HG02981 (cell line): ENCODE data around the gene MYO7A.

ENCODE experiments used
- ATAC-seq: cut with Tn5 transposase; IDR thresholded peaks from one replicate; pipeline ENCODE4 v1.9.1; 2021; ENCODE audit warnings: mild to moderate bottlenecking, moderate library complexity; ENCODE audit not compliant: unreplicated experiment

Gene MYO7A

DNA sequence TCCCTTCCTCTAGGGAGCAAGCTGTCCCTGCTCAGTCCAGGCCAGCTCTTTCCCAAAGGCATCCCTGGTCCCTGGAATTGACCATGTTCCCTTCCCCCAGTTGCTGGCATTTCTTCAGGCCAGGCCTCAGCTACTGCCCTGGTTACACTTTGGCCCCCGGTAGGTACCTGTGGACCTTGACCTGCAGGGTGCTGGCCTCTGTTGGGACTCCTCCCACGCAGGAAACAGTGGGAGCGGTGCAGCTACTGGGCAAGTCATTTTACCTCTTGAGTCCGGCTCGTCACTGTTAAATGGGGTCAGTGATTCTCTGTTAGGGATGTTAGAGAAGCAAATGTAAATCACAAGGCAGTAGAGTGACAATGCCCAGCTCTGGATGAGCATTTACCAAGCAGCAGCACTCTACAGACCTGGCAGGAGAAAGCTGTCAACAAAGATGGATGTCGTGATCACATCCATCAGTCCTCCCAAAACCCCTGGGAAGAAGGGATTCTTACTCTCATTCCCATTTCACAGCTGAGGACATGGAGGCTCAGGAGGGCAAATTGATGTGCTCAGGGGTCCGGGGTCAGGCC, 16.9 kb downstream of the MYO7A start:
- no peak for ATAC-seq

DNA sequence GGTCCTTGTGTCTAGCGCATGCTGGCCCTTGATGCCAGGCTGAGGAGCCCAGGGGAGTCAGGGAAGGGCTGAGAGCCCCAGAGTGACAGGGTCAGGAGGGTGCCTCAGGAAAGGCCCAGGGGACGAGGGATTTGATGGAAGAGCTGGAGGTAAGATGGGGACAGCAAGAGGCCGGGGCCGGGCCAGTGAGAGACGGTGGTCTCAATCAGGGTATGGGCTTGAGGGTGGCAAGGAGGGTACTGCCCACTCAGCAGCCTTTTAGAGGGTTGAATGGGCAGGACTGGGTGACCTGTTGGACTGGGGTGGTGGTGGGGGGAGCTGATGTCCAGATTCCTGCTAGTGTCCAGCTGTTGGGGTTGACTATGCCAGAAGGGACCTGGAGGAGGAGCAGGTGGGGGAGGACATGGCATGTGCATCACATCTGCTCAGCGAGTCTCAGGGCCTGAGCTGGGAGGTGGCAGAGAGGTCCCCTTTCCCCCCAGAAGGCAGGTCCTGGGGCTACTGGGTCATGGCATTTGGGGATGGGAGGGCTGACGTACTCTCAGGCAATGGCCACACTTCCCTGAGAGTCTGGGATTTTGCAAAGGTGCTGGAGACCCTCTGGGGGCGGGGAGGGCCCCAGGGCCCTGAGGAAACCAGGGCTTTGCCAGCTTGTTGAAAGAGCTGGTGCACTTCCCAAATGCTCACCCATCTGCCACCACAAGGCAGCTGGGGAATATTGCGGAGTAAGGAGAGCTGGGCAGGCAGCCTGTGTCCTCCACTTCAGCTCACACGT, 18.4 kb downstream of the MYO7A start:
- no peak for ATAC-seq

DNA sequence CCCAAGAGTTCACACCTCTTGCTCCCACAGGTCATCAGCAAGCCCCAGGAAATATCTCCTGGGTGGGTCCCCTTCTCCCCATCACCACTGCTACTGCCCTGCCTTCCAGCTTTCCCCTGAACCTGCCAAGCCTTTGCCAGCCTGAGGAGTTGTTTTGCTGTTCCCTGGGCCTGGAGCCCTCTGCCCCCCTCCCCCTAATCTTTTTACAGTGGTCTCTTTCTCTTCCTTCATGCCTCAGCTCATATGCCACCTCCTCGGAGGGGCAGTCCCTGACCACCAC, 18.9 kb downstream of the MYO7A start:
- ATAC-seq: no peak

DNA sequence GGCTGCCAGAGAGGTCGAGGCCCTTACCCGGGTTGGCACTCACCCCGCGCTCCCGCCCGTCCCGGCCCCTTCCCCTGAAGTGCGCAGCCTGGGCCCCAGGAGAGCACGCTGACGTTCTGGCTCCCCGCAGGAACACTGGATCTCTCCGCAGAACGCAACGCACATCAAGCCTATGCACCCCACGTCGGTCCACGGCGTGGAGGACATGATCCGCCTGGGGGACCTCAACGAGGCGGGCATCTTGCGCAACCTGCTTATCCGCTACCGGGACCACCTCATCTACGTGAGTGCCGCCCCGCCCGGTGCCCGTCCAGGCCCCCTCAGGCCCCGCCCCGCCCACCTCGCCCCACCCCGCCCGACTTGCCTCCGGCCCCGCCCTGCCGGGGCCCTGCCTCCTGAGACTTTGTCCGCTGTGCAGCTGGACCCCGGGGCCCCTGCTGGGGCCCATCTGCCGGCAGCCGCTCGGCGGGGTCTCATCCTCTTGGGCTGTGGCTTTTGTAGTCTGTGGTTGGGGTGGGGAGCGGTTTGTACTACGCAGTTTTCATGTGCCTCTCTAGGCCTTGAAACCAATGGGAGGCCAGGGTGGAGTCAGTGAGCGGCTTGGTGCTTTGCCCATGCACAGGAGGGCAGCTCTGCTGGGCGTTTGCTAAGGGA, 19.7 kb downstream of the MYO7A start:
- no peak for ATAC-seq

DNA sequence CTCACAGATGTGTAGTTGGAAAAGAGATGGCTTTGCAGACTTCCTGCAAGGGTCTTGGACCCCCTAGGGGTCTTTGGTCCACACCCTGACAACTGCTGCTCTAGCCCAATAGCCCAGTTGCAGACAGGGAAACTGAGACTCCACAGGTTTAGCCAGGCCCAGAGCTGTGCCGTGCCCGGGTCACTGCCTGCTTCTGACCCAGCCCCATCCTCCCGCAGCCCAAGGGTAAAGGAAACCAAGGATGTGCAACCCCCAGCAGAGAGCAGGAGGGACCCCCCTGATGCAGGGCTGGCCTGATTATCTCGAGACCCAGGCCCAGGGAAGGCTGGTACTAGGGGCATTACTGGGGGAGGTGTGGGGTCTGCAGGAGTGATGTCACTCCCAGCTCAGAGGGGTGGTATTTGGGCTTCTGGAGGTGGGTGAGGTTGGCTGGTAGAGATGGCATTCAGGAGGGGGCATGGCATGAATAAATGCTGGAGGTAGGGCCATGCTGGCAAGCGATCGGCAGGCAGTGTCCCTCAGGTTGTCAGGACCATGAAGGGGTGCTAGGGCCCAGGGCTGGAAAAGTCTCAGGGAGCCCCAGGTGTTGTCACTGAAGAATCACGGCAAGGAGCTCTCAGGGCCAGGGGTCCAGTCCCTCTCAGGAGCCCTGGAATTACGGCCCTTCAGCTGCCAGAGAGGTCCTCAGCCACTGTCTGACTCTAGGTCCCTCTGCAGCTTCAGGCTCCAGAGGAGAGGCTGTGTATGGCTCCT, 21.1 kb downstream of the MYO7A start:
- ATAC-seq: no peak

DNA sequence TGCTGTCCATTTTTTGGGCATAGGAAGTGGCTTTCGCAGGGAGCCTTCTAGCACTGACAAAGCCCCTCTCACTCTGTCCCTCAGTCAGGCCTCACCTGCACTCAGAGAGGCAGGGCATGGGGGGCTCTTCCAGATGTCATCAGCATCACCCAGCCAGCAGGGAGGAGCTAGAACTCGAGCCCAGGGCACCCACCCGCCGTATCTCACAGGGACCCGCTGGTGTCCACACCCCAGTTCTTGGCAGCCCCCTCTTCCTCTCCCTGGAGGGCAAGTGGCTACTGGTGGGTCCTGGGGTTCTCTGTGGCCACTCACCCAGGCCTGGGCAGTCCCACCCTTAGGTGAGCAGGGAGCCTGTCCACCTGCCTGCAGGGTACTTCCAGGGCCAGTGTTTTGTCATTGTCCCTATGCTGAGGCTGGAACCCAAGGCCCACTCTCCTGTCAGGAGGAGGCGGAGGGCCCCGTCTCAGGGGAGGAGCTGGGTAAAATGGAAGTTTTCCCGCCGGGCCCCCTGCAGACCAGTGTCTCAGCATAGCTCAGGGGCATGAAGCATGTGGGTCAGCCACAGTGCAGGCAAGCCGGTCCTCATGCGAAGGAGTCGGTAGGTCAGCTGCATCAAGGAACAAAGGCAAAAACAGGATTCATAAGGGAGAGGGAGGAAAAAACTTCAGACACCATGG, 21.8 kb downstream of the MYO7A start:
- no peak for ATAC-seq

DNA sequence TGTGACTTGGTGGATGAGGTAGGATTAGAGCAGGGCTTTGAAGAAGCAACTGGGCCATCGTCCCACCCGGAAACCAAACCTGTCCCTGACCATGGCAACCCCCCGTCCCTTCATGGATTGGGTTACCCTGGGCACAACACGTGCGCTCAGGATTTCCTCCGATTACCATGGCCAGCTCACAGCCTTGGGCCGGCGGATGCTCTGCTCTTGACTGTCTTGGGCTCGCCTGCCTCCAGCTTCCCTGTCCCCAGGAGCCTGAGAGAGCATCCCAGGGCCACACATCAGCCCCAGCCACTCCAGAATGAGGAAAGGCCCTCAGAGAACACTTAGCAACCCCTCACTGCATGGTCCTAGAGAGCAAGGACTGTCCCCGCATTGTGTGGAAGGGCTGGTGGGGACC, 22.8 kb downstream of the MYO7A start:
- ATAC-seq: no peak

DNA sequence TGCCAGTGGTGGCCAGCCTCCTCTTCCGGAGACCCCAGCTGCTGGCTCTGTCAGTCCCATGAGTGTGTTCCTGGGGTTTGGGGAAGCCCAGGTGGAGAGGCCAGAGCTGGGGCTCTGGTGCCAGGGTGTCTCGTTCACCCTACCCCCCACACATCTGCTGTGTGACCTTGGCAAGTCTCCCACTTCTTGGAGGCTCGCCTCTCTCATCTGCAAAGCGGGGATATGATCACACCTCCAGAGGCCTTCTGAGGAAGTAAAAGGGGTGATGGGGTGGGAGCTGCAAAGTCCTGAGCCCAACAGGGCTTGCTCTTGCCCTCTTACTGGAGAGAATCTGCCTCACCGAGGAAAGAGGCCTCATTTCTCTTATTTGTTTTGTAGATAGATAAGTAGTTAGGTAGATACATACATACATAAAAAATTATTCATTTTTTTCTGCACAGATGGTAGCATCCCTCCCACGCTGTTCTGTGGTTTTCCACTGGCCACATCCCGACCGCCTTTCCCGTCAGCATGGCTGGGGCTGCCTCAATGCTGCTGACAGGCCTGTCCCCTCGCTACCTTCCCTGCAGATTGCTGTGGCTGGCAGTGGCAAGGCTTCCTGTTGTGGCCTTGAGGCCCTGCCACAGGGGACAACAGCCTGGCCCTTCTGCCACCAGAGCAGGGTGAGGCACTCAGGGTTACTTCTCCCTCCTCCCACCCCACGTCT, 23.9 kb downstream of the MYO7A start:
- no peak for ATAC-seq

DNA sequence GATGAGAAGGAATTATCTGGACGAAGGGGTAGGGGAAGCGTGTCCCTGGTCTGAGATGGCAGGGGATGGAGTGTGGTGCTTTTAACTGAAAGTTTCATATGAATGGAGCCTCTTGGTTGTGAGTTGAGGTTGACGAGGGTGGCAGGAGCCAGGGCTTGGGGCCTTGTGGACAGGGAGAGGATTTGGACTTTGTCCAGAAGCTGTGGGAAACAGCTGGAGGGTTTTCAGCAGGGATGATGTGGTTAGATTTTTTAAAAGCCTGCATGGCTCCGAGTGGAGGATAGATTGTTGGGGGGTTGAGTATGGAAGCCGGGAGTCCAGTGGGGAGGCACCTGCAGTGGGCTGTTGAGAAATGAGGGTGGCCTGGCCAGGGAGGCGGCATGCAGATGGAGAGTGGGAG, 24.8 kb downstream of the MYO7A start:
- ATAC-seq: no peak

DNA sequence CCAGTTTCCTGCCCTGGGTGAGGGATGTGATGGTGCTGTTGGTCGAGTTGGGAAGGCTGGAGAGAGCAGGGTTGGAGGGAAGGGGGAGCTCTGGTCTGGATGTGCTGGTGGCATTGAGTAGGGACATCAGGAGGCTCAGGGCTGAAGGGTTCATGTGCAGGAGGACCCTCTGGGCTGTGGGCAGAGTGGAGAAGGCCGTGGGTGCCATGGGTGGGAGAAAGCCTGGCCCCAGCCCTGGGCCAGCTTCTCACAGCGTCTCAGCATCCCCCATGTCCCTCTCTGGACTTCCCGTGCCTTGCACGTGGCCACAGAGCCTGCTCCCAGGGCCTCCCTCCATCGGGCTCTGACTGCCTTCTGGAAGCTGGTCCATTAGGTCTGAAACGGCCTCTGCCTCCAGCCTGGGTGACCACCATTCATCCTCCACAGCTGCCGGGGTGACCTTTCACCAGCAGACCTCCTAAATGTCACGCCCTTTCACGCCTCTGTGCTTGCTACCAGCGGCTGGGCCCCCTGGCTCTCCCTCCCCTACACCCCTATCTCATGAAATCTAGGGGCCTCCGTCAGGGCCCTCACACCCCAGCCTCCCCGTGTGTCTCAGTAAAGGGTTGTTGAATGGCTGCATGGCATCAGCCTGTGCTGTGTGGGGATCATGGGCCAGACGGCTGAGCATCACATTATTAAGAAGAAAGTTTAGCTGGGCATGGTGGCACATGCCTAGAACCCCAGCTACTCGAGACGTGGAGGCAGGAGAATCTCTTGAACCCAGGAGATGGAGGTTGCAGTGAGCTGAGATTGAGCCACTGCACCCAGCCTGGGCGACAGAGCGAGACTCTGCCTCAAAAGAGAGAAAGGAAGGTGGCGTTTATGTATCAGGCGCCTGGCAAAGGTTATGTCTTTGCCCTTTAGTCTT, 25.5 kb downstream of the MYO7A start:
- ATAC-seq: no peak

DNA sequence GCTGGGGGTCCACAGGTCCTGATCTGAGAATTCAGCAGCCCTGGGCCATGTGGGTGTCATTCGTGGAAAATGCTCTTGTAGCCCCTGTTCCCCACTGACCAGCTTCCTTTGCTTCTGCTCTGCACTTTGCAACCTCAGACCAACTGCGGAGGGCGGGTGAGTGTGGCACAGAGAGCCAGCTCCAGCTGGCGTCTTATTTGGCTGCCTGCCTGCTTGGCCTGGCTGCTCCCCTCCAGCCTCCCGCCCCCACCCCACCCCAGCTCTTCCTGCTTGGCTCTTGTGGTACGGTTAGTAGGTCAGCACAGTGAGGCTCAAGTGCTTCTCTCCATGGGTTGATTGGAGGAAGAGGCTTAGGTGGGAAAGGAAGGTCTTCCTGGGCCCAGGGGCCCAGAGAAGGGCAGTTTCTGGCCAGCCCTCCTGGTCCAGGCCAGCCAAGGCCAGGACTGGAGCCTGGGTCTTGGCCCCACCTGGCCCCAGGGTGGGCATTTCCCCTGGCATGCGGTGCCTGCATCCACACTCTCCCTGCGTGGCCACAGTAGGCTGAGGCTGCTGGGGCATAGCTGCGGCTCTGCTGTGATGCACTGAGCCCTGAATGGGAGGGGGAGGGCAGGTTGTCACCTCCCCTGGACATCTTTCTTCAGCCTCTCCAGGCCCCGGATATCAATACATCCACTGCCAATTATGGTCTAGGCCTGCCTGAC, 26.5 kb downstream of the MYO7A start:
- no peak for ATAC-seq

DNA sequence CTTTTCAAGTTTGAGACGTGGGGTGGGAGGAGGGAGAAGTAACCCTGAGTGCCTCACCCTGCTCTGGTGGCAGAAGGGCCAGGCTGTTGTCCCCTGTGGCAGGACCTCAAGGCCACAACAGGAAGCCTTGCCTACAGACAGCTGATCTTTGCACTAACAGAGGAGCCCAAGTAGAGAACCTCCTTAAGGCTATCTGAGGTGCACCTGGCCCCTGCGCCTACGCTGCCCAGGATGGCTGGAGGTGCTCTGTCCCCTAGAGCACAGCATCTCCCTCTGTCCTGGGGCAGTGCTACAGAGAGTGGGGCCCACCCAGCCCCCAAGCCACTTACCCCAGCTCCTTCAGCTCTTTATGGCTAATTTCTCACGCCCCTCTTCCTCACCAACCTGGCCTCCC, 27.0 kb downstream of the MYO7A start:
- no peak for ATAC-seq

DNA sequence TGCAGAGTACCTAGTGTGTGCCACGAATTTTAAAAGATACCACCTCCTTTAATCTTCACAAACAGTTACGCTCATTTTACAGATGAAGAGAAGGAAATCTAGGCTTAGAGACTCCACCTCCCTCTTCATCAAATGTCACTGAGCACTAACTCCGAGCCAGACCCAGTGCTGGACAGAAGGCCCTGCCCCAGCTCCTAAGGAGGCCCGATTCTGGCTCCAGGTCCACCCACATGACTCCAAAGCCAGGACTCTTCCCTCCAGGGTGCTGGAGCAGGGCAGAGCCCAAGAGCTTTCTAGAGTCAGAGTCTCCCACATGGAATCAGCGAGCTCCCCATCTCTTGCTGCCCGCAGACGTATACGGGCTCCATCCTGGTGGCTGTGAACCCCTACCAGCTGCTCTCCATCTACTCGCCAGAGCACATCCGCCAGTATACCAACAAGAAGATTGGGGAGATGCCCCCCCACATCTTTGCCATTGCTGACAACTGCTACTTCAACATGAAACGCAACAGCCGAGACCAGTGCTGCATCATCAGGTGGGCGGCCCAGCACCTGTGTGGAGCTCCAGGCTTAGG, 27.6 kb downstream of the MYO7A start:
- no peak for ATAC-seq

DNA sequence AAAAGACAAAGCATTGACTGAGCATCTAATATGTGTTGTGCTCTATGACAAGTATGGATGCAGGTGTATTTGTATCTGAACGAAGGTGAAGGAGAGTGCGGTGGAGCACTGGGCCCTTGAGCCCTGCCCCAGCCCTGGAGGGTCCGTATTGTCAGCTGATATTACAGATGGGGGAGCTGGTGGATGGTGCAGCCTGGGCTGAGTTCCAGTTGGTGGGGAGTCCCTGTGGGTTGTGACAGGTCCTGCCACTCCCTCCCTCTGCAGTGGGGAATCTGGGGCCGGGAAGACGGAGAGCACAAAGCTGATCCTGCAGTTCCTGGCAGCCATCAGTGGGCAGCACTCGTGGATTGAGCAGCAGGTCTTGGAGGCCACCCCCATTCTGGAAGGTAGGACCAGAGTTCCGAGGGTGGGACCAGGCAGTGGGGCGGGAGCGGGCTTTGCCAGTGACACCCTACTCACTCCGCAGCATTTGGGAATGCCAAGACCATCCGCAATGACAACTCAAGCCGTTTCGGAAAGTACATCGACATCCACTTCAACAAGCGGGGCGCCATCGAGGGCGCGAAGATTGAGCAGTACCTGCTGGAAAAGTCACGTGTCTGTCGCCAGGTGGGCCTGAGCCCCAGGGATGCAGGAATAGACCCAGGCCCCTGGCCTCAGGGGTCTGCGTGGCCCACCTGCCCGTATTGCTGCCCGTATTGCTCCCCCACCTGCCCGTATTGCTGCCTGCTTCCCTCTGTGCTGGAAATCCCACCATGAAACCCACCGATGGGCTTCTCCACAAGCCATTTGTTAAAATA, 28.6 kb downstream of the MYO7A start:
- ATAC-seq: no peak

DNA sequence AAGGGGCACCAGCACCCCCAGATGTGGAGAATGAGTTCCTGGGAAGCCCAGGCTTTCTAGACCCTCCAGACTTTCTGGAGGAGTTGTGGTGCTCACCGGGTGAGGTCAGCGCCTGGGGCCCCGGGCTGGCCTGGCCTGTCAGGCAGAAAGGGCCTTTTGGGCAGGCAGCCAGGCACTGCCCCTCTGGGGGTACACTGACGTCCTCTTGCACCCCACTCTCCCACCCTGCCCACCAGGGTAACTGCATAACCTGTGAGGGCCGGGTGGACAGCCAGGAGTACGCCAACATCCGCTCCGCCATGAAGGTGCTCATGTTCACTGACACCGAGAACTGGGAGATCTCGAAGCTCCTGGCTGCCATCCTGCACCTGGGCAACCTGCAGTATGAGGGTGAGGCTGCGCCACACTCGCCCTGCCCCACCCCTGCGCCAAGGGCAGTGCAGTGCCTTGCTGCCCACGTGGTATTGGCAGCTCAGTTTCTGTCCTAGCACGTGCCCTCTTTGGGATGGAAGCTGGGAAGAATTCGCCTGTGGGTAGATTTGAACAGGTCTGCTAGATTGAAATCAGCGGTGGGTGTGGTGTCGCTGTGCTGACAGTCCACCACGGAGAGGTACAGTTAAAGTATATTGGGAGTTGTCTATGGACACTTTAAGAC, 30.1 kb downstream of the MYO7A start:
- no peak for ATAC-seq

DNA sequence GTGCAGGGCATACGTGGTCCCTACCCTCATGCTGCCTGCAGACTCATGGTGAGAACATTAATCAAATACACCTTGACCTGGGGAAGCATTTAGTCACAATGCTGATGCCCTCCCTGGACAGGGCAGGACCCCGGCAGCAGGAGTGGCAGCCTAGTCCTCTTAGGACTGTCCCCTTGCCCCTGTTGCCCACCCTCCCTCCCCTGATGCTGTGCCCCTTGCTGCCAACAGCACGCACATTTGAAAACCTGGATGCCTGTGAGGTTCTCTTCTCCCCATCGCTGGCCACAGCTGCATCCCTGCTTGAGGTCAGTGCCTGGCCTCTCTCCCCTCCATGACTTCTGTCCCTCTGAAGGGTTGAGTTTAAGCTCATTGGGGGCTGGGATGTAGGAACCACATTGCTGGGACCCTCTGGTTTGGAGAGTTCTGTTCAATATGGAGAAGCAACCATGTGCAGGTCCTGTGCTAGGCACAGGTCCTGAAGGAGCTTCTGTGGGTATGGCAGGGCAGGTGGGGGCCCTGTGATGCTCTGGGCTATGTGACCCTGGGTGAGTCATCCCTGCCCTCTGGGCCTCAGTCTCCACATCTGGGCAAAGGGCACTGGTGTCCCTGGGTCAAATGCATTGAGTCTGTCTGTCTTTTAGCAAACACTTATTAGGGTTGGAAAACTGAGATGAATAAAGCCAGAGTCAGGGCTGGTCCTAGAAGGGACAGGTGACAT, 31.3 kb downstream of the MYO7A start:
- ATAC-seq: no peak
